GM18858 (cell line): ENCODE results near the gene HTATSF1.

Experiments
- ATAC-seq: cut with Tn5 transposase; IDR thresholded peaks from one replicate; pipeline ENCODE4 v1.9.1; 2021; ENCODE audit not compliant: unreplicated experiment

Gene HTATSF1, protein sequence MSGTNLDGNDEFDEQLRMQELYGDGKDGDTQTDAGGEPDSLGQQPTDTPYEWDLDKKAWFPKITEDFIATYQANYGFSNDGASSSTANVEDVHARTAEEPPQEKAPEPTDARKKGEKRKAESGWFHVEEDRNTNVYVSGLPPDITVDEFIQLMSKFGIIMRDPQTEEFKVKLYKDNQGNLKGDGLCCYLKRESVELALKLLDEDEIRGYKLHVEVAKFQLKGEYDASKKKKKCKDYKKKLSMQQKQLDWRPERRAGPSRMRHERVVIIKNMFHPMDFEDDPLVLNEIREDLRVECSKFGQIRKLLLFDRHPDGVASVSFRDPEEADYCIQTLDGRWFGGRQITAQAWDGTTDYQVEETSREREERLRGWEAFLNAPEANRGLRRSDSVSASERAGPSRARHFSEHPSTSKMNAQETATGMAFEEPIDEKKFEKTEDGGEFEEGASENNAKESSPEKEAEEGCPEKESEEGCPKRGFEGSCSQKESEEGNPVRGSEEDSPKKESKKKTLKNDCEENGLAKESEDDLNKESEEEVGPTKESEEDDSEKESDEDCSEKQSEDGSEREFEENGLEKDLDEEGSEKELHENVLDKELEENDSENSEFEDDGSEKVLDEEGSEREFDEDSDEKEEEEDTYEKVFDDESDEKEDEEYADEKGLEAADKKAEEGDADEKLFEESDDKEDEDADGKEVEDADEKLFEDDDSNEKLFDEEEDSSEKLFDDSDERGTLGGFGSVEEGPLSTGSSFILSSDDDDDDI

GRCh38 chrX:136497556-136498052 lies at the start of gene HTATSF1:
Gene HTATSF1, plus strand, starts transcription at chrX:136497592. Its CDS starts 93 bp downstream, at chrX:136497685.
- peak; percentile 2 for ATAC-seq

GRCh38 chrX:136447968-136448367 lies 49.4 kb upstream of the HTATSF1 start:
- no peak for ATAC-seq

DNA sequence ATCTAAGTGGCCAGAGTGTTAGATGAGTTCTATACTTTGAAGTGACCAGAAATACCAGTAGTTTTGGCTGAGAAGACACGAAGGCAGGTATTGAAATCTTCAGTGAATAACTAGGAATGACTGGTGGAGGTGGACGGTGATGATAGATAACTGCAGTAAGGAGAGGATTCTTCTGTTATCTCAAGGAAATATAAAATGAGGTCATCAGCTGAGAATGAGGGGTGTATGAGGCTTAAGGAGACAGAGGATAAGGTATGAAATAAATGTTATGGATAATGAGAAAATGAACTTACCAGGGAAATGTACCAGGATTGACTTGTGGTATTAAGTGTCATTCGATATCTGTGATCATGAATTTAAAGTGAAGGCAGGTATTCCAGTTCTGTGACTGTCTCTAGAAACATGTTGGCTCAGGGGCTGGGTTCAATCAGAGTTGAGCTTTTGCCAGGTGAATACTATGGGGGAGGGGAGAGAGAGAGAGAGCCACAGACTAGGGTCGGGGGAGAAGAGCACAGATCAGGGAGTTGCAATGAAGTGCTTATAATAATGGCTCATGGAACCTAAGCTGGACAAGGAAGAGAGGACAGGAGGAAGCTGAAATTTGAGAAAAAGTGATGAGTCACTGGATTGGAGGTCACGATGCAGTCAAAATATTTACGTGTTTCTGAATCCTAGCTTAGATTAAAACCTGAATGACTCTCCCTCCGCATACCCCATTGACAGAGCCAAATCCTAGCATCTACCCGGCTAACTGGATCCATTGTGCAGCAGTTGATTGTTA lies 47.2 kb upstream of the HTATSF1 start:
- no peak for ATAC-seq

GRCh38 chrX:136452614-136453013 lies 44.8 kb upstream of the HTATSF1 start:
- ATAC-seq: no peak

DNA sequence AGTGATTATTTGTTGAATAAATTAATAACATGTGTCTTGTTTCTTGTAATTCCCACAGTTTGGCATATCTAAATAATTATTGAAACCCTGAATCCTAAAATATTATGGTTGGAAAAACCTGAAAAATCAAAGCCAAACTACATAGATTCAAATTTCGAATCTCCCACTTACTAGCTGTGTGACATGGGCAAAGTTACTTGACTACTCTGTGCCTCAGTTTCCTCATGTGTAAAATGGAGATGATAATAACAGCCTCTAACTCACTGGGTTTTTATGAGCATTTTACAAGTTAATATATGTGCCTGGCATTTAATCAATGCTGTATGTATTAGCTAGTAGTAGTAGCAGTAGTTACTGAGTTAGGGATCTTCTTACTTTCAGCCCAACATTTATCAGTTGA lies 44.3 kb upstream of the HTATSF1 start:
- no peak for ATAC-seq

- no peak for ATAC-seq
Observed at GRCh38 chrX:136453771-136454170, 43.6 kb upstream of the HTATSF1 start.

DNA sequence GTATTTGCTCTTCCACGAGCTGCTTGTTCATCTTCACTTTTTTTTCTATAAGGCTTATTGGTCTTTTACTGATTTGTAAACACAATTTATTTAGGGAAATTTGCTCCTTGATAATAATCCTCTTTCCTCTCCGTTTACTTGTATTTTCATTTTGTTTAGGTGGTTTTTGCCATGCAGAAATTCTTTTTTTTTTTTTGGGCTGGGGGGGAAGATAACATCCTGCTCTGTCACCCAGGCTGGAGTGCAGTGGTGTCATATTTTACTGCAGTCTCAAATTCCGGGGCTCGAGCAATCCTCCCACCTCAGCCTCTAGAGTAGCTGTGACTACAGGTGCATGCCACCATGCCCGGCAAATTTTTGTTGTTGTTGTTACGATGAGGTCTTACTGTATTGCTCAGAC lies 41.3 kb upstream of the HTATSF1 start:
- no peak for ATAC-seq

DNA sequence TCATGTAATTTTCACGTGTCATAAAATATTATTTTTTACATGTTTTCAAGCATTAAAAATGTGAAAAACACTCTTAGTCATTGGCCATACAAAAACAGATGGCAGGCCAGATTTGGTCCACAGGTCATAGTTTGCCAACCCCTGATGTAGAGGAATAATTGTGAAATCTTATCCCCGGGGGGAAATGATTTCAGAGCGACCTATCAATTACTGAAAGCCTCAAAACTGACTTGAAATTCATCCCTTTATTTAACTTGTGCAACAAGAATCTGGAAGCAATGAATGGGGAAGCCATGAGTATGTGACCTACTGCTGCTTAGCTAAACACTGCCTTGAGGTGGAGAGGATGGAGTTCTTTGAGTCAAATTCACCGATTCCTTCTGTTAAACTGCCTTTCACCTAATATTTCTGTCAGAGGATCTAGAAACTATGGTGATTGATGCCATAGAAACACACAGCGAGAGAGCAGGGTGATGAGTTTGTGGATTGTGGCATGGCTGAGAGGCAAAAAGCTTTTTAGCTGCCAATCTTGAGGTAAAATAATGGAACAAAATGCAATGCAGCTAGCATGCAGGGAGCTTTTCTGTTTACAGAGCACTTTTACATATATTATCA lies 40.0 kb upstream of the HTATSF1 start:
- ATAC-seq: no peak

DNA sequence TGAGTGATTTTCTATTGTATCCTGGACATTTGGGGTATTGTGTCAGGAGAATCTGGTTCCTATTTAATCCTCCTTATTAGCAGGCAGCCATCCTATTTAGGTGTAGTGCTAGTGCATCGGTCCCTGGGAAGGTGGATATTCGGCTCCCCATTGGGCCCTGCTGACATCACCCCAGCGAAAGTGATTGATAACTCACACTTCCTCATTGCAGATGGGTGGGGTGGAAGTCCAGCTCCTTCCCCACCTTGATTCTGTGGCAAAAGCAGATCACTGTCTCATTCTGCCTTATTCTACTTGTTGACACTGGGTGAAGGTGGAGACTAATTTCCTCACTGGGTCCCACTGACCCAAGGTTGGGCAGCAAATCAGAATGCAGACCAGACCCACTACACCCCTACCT lies 32.8 kb upstream of the HTATSF1 start:
- ATAC-seq: no peak

DNA sequence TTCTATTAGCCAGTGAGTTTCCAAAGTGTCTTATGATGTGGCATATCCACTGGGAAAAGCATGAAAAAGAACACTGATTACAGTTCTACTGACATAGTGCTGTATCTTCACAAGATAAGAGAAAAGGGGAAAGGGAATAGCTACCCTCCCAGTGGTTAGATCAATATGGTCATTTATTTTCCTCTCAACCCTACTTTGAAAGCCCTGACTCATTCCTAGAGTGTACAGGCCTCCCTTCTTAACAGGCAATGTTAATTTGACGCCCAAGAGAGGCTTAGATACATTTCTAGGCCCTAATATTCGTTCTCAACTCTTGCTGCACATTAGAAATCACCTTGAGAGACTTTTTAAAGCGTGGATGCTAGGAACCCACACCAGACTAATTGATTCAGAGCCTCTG lies 30.1 kb upstream of the HTATSF1 start:
- ATAC-seq: no peak

DNA sequence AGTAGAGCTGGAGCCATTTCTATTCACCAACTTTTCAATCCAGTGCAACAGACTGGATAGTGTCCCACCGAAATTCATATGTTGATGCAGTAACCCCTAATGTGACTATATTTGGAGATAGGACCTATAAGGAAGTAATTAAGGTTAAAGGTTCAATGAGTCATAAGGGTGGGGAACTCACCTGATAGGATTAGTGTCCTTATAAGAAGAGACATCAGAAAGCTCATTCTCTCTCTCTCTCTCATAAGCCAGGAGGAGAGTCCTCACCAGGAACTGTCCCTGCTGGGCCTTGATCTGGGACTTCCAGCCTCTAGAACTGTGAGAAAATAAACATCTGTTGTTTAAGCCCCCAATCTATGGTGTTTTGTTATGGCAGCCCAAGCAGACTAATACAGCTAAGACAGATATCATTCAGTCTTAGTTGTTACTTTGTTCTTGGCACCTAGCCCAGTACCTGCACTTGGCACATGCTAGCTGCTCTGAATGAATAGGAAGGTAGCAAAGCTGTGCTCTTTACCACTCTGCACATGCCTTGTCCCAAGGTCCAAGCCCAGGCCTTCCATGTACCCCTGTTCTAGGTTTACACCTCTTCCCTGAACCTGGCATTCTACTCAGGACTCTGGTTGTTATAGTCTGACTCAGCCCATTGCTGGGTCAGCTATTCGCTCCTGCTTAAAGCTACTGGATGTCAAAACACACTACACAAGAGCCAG lies 28.8 kb upstream of the HTATSF1 start:
- no peak for ATAC-seq

- ATAC-seq: no peak
Observed at GRCh38 chrX:136473663-136474062, 23.7 kb upstream of the HTATSF1 start.

- no peak for ATAC-seq
Observed at GRCh38 chrX:136475236-136475635, 22.2 kb upstream of the HTATSF1 start.

DNA sequence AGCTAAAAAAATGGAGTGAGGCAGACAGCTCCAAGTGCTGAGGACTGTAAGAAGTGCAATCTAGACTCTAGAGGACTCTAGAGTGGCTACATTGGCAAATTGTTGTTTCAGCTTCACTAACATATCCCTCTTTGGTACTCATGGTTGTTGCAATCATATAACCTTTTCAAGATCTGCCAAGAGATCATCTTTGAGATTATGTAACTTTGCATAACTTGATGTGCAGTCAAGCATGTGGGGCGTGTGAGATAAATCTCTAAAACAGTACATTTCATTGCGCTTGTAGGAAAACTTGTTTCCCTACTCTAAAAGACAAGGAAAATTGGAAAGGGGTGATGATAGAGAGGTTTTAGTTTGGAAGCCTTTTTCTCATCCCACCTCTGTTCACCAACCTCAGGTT lies 20.9 kb upstream of the HTATSF1 start:
- ATAC-seq: no peak

- ATAC-seq: no peak
Observed at GRCh38 chrX:136477026-136477425, 20.4 kb upstream of the HTATSF1 start.

DNA sequence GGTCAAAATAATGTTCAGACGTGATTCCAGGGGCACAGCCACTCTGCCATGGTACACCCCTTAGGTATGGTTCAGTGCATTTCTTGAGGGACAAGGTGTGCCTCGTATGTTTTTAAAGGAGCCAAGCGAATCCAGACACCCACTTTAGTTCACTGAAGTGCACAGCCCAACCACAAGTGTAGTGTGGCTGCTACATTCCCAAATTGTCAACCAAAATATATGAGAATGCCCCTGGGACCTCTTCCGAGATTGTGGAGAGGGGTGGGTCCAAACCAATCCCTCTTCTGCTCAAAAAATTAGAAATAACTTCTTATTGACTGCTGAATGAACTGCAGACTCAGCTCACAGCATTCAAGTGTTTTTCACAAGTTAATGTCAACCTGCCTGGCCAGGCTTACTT lies 17.0 kb upstream of the HTATSF1 start:
- no peak for ATAC-seq

DNA sequence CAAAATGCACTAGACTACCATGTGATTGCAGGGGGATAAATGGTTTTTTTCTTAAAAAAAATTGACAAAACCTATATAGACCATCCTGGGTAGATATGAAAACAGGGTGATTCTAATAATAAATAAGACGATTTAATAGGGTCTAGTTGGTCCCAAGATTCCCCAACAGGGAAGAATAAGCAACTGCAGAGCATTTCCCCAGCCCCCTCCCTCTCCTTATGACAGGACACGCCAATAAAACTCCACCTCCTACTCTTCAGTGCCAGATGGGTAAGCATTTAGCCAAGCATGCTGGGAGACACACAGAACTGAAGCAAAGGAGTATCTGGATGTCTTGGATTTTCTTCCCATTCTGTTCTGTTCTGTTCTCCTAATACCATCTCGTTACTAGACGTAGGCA lies 9.7 kb upstream of the HTATSF1 start, which contains the start of gene BRS3:
TSS of gene BRS3 (plus strand) at position 301 of the 400 bp plus-strand sequence. CDS start 168 bp downstream, outside the sequence.
- ATAC-seq: no peak

DNA sequence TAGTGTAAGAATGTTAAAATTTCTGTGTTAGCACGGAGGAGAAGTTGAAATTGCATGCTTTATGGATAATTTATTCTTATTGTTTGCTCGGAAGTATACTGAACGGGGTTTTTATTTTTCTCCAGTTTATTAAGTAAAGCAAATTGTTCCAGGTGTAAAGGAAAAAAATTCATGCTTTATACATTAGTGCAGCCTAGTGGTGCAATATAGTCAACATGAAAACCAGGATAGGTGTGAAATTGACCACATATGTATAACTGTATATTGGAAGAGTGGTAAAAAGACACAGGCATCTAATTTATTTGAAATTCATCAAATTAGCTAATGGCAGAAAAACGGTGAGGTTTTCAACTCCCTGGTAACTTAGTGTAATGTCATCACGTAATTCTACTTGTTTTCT lies 8.7 kb upstream of the HTATSF1 start:
- no peak for ATAC-seq

GRCh38 chrX:136491832-136492231 lies 5.6 kb upstream of the HTATSF1 start:
- no peak for ATAC-seq

DNA sequence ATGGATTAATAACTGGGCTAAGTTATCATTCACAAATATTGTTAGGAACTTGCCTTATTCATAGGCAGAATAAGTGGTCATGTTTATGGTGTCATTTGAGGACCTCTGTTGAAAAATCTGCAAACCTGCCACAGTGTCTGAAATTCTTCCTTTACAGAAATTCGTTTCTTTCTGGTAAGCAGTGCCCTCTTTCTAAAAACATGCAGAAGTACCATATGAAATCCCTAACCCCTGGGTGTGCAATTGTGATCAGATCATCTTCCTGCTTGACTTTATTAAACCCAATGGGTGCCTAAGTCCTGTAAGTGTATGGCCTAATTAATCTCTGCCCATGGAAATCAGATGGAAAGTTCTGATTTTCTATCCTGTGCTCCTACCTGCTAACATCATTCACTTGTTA lies 4.4 kb upstream of the HTATSF1 start:
- ATAC-seq: no peak
